ENCODE results near the gene ACTL7A.

The ACTL7A gene

DNA sequence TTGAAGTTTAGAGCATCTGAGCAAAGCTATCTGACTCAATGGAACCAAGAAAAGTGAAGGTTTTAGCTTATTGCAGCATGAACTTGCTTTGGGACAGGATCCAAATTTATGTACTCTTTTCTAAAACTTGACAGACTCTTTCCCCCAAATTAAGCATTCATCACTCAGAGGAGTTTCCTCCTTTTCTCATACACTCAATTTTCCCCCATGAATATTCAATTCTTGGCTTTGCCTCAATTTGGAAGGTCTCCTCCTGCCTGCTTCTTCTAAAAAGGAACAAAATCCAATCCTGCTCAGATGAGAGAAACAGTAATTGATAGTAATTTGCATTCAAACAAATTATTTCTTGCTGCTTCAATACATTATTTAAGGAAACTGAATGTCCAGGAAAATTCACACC, 5.0 kb downstream of the ACTL7A start:
- no peak for FAIRE-seq
- DNase-seq (ENCODE audit: insufficient read length, low spot score): no peak
- TF ChIP-seq PAX5 (IDR thresholded peaks at IDR 0.05; ENCODE audit: insufficient read depth, low read length, severe bottlenecking): no peak

DNA sequence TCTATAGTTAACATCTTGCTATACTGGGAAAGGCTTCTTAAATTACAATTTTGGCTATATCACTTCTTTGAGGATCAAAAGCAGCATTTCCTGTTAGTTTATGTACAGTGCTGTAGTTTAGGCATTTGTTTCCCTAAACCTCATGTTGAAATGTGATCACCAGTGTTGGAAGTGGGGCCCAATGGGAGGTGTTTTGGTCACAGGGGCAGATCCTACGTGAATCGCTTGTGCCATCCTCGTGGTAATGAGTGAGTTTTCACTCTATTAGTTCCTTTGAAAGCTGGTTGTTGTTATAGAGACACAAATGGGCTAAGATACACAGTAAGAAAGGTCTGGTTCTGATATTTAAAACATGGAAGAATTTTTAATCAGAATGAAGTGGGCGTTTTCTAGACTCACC, 5.8 kb downstream of the ACTL7A start:
- DNase-seq (ENCODE audit: insufficient read length, low spot score): no peak
- TF ChIP-seq POLR2AphosphoS5 (IDR thresholded peaks at IDR 0.05; ENCODE audit: low read depth, low read length) (no peak), SPI1 (IDR thresholded peaks at IDR 0.05; ENCODE audit: low read depth, low read length) (no peak), POU2F2 (IDR thresholded peaks at IDR 0.05; ENCODE audit: low read depth, low read length) (no peak), TAF1 (IDR thresholded peaks at IDR 0.05; ENCODE audit: low read depth, low read length) (no peak), PAX5 (IDR thresholded peaks at IDR 0.05; ENCODE audit: insufficient read depth, low read length, severe bottlenecking) (no peak), POLR2A (IDR thresholded peaks at IDR 0.05; ENCODE audit: low read depth, low read length) (no peak)
- no peak for FAIRE-seq

DNA sequence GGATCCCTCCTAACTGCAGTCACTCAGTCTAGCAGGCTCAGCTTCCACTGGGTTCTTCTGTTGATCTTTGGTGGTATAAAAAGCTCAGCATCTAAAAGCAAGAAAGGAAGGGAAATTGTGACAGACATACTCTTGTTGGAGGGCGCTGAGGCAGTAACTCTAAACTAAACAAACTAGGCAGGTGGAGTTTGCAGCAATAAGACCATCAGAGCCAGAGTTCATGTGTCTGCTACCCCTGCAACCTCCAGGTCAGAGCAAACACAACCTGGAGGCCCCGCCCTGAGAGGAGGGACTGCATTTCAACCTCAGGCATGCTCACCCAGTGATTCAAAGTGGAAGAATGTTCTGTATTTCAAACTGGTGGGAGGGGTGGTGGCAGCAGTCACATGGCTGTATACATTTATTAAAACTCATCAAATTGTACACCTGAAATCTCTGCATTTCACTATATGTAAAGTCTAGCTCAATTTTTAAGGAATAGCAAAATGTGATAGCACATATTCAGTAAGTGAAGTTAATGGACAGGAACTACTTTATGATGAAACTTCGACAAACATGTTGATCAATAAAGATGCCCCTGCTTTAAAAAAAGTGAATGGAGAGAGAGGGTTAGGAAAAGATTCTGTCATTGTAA, 7.1 kb downstream of the ACTL7A start:
- DNase-seq (ENCODE audit: insufficient read length, low spot score): no peak
- TF ChIP-seq POU2F2 (IDR thresholded peaks at IDR 0.05; ENCODE audit: low read depth, low read length) (no peak), POLR2AphosphoS5 (IDR thresholded peaks at IDR 0.05; ENCODE audit: low read depth, low read length) (no peak), PAX5 (IDR thresholded peaks at IDR 0.05; ENCODE audit: insufficient read depth, low read length, severe bottlenecking) (no peak), TAF1 (IDR thresholded peaks at IDR 0.05; ENCODE audit: low read depth, low read length) (no peak), SPI1 (IDR thresholded peaks at IDR 0.05; ENCODE audit: low read depth, low read length) (no peak), POLR2A (IDR thresholded peaks at IDR 0.05; ENCODE audit: low read depth, low read length) (no peak)
- no peak for FAIRE-seq

DNA sequence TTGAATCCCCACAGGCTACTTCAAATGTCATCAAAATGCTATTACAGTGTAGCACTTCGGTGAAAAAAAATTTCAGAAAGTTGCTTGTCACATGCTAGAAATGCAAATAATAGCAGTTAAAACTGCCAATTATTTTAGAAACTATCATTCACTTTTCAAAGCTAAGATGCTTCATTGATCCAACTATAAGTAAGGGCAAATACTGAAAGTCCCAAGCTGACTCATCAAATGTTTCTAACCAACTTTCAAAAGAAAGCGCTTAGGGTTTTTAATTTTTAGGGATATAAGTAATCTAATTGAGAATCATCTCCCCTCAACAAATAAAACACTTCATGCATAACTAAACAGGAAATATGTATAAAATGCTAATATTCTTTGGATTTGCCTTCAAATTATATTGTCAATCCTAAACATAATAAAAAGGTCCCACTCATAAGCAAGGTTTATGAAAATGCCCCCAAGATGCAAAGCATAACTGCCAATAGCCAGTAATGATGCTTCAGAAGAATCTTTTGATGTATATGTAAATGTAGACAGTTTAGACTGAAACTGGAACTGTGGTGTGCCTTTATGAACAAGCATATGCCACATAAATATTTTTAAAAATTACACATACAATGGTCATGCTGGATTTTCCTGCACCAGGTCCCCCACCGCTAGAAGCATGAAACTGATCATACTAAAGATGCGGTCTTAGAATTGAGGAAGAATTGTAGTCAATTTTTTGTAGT, 12.2 kb downstream of the ACTL7A start:
- no peak for FAIRE-seq
- TF ChIP-seq POU2F2 (IDR thresholded peaks at IDR 0.05; ENCODE audit: low read depth, low read length): no peak
- DNase-seq (ENCODE audit: insufficient read length, low spot score): no peak

DNA sequence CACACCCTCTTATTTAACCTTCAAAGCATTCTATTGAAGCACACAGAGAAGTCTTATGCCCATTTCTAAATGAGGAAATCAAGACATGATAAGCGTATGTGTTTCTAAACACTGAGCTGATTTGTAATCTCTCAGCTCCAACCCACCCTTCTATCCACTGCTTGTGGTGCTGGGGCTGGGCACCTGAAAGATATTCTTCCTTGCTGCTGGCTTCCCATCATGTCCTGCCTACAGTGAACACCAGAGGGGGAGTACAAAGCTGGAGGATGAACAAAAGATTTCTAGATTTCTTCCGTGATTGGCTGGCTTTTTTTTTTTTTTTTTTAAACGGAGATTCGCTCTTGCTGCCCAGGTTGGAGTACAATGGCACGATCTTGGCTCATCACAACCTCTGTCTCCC, 14.4 kb downstream of the ACTL7A start:
- FAIRE-seq (no peak), DNase-seq (ENCODE audit: insufficient read length, low spot score) (no peak)
- no peak for TF ChIP-seq TAF1 (IDR thresholded peaks at IDR 0.05; ENCODE audit: low read depth, low read length)
- TF ChIP-seq POLR2AphosphoS5 (IDR thresholded peaks at IDR 0.05; ENCODE audit: low read depth, low read length): no peak
- TF ChIP-seq POU2F2 (IDR thresholded peaks at IDR 0.05; ENCODE audit: low read depth, low read length): no peak
- TF ChIP-seq POLR2A (IDR thresholded peaks at IDR 0.05; ENCODE audit: low read depth, low read length): no peak
- TF ChIP-seq SPI1 (IDR thresholded peaks at IDR 0.05; ENCODE audit: low read depth, low read length): no peak
- TF ChIP-seq PAX5 (IDR thresholded peaks at IDR 0.05; ENCODE audit: insufficient read depth, low read length, severe bottlenecking): no peak

DNA sequence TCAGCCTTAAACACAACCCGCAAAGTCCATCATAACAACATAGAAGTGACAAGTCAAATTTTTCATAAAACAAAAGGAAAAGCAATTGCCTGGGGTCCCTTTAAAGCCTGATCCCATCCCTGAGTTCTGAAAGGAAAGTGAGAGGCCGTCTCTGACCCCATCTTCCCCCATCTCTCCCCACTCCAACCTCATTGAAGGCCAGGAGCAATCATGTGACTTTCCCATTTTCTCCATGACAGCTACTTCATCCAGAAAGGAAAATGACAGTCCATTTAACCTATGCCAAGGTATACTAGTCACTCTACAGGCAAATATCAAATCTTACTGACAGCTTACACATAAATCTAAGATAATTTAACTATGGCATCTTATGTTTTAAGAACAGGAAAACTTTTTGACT, 15.5 kb downstream of the ACTL7A start:
- TF ChIP-seq POLR2A (IDR thresholded peaks at IDR 0.05; ENCODE audit: low read depth, low read length): no peak
- no peak for TF ChIP-seq SPI1 (IDR thresholded peaks at IDR 0.05; ENCODE audit: low read depth, low read length)
- TF ChIP-seq POLR2AphosphoS5 (IDR thresholded peaks at IDR 0.05; ENCODE audit: low read depth, low read length): no peak
- no peak for TF ChIP-seq PAX5 (IDR thresholded peaks at IDR 0.05; ENCODE audit: insufficient read depth, low read length, severe bottlenecking)
- no peak for TF ChIP-seq TAF1 (IDR thresholded peaks at IDR 0.05; ENCODE audit: low read depth, low read length)
- no peak for TF ChIP-seq POU2F2 (IDR thresholded peaks at IDR 0.05; ENCODE audit: low read depth, low read length)
- no peak for DNase-seq (ENCODE audit: insufficient read length, low spot score)
- no peak for FAIRE-seq

DNA sequence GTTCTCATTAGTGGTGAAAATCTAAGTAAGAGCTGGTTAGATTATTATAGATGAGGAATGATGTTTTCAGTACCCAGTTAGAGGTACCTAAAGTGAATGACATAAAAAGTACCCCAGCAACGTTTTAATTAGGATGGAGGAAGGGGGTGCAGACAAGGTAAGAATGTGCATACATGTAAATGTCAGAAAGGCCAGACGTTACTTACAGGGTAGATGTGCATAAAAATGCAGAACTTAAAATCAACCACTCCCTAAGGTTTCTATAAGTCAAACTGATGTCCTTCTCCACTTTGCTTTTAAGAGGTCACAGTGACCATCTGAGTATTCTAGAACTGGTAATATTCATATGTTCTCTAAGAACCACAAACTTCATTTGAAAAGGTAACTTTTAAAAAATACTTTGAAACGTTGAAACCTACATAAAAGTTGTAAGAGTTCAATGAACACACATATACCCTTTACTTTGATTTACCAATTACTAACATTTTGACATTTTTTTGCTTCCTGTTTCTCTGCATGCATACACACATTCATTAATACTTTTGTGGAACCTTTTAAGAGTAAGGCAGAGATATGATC, 18.8 kb downstream of the ACTL7A start:
- DNase-seq (ENCODE audit: insufficient read length, low spot score): no peak

DNA sequence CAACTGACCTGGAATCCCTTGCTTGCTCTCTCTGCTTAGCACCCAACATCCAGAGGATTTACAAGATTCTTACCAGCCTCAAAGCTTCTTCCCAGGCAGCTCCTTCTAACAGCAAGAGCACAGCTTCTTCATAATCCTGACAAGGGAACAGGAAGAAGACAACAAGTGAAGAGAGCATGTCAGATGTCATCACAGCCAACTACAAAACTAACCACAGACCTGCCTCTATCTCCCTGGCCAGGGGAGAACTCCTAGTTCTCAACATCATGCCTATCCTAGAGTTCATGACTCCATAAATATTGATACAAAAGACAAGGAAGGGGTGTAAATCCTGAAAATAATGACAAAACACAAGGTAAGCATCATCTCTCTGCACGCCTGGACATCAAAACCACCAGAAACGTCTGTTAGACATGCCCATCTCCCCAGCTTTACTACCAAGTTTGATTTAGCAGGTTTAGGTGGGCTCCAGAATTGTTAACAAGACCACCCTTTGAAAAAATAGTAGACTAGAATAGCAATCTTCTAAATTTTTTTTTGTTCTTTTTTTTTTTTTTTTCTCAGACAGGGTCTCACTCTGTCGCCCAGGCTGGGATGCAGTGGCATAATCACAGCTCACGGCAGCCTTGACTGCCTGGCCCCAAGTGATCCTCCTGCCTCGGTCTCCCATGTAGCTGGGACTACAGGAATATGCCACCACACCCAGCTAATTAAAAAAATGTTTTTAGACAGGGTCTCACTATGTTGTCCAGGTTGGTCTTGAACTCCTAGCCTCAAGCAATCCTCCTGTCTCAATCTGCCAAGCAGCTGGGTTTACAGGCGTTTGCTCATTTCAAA, 20.2 kb downstream of the ACTL7A start:
- TF ChIP-seq POLR2A (IDR thresholded peaks at IDR 0.05; ENCODE audit: low read depth, low read length) (no peak), PAX5 (IDR thresholded peaks at IDR 0.05; ENCODE audit: insufficient read depth, low read length, severe bottlenecking) (no peak)
- DNase-seq (ENCODE audit: insufficient read length, low spot score) (no peak), FAIRE-seq (no peak)

More for the DNA sequence above, 18.8 kb downstream of the ACTL7A start:
- FAIRE-seq: no peak
- no peak for TF ChIP-seq POLR2A (IDR thresholded peaks at IDR 0.05; ENCODE audit: low read depth, low read length)
- no peak for TF ChIP-seq TAF1 (IDR thresholded peaks at IDR 0.05; ENCODE audit: low read depth, low read length)
- no peak for TF ChIP-seq PAX5 (IDR thresholded peaks at IDR 0.05; ENCODE audit: insufficient read depth, low read length, severe bottlenecking)
- TF ChIP-seq SPI1 (IDR thresholded peaks at IDR 0.05; ENCODE audit: low read depth, low read length): no peak
- TF ChIP-seq POU2F2 (IDR thresholded peaks at IDR 0.05; ENCODE audit: low read depth, low read length): no peak
- TF ChIP-seq POLR2AphosphoS5 (IDR thresholded peaks at IDR 0.05; ENCODE audit: low read depth, low read length): no peak

DNA sequence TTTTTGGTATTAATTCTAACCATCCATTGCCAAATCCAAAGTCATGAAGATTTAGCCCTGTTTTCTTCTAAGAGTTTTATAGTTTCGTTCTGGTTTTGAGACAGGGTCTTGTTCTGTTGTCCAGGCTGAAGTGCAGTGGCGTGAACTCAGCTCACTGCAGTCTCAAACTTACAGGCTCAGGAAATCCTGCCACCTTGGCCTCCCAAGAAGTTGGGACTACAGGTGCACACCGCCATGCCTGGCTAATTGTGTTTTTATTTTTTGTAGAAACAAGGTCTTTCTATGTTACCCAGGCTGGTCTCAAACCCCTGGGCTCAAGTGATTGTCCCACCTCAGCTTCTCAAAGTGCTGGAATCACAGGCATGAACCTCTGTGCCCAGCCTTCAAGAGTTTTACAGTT, 21.0 kb downstream of the ACTL7A start:
- DNase-seq (ENCODE audit: insufficient read length, low spot score): no peak
- TF ChIP-seq POLR2A (IDR thresholded peaks at IDR 0.05; ENCODE audit: low read depth, low read length) (no peak), SPI1 (IDR thresholded peaks at IDR 0.05; ENCODE audit: low read depth, low read length) (no peak), POLR2AphosphoS5 (IDR thresholded peaks at IDR 0.05; ENCODE audit: low read depth, low read length) (no peak), TAF1 (IDR thresholded peaks at IDR 0.05; ENCODE audit: low read depth, low read length) (no peak), POU2F2 (IDR thresholded peaks at IDR 0.05; ENCODE audit: low read depth, low read length) (no peak), PAX5 (IDR thresholded peaks at IDR 0.05; ENCODE audit: insufficient read depth, low read length, severe bottlenecking) (no peak)
- no peak for FAIRE-seq

Data from GM12891 (cell line).